Epithelial cell of proximal tubule (primary cell): ENCODE measurements around the gene IL3RA. TPM values are rescaled to one million over a fixed set of nuclear protein-coding genes. Genes with fewer than 3 reads are reported as not detected.
"Not testable (repeated sequence)": the region's sequence is repeated elsewhere in the genome, so short reads cannot be mapped to it uniquely, and the experiment has no call there.

Experiments
- DNase-seq: peaks from one replicate; pipeline ENCODE4 v3.0.0-alpha.2; 2011; ENCODE audit warnings: low read depth
- H3K4me3 ChIP-seq: 2 replicates; pipeline ENCODE4 v1.5.1; 2011; ENCODE audit warnings: low read depth, mild to moderate bottlenecking, low read length
- total RNA-seq: library from RNA; depleted of rRNA; stranded (reverse); fragments of >200 nt; gene quantifications from 2 replicates; pipeline ENCODE4 v1.2.3, GENCODE V29; 2015
- TF ChIP-seq, protein P1 (sequence below): conservative IDR thresholded peaks from 2 replicates; pipeline ENCODE4 v1.5.1; 2012; ENCODE audit warnings: low read depth, mild to moderate bottlenecking, low read length

The IL3RA gene
- total RNA-seq = not detected in 2 replicates

GRCh38 chrX:1336331-1336943 lies at the start of gene IL3RA:
TSS of gene IL3RA (plus strand) at chrX:1336785. CDS start at chrX:1341766, 4,981 bp downstream.
- TF ChIP-seq, protein P1, sequence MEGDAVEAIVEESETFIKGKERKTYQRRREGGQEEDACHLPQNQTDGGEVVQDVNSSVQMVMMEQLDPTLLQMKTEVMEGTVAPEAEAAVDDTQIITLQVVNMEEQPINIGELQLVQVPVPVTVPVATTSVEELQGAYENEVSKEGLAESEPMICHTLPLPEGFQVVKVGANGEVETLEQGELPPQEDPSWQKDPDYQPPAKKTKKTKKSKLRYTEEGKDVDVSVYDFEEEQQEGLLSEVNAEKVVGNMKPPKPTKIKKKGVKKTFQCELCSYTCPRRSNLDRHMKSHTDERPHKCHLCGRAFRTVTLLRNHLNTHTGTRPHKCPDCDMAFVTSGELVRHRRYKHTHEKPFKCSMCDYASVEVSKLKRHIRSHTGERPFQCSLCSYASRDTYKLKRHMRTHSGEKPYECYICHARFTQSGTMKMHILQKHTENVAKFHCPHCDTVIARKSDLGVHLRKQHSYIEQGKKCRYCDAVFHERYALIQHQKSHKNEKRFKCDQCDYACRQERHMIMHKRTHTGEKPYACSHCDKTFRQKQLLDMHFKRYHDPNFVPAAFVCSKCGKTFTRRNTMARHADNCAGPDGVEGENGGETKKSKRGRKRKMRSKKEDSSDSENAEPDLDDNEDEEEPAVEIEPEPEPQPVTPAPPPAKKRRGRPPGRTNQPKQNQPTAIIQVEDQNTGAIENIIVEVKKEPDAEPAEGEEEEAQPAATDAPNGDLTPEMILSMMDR = no peak
- no peak for DNase-seq
- peak within 1 kb of the TSS; percentile 45 for H3K4me3 ChIP-seq

DNA sequence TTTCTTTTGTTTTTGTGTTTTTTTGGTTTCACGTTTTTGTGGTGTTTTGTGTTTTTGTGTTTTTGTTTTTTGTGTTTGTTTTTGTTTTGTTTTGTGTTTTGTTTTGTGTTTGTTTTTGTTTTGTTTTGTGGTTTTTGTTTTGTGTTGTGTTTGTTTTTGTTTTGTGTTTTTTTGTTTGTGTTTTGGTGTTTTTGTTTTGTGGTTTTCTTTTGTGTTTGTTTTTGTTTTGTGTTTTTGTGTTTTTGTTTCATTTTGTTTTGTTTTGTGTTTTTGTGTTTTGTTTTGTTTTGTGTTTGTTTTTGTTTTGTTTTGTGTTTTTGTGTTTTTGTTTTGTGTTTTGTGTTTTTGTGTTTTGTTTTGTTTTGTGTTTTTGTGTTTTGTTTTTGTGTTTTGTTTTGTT lies 47.0 kb upstream of the IL3RA start:
- DNase-seq = no peak
- TF ChIP-seq, protein P1 = no peak
- H3K4me3 ChIP-seq = no peak overlapping the region

DNA sequence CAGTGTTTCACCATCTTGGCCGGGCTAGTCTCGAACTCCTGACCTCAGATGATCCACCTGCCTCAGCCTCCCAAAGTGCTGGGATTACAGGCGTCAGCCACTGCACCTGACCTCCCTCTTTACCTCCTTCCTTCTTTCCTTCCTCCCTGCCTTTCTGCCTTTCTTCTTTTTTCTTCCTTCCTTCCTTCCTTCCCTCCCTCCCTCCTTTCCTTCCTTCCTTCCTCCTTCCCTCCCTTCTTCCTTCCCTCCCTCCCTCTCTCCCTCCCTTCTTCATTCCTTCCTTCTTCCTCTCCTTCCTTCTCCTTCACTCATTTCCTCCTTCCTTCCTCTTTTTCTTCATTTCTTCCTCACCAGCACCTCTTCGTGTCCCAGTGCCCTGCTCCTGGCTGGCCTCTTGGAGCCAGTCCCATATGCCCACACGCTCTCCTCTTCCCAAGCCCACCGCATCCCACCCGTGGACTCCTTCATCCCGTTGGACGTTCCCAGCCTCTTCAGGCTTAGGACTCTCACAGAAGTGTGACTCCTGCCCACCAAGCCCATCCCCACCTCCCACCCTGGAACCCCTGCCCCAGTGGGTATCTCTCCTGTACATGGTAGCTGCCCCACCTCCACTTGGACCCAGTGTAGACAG lies 45.4 kb upstream of the IL3RA start:
- no peak overlapping the region for H3K4me3 ChIP-seq
- no peak for DNase-seq
- TF ChIP-seq, protein P1 = no peak

GRCh38 chrX:1292575-1293290 lies 43.9 kb upstream of the IL3RA start:
- DNase-seq = no peak
- no peak overlapping the region for H3K4me3 ChIP-seq
- TF ChIP-seq, protein P1 = no peak

DNA sequence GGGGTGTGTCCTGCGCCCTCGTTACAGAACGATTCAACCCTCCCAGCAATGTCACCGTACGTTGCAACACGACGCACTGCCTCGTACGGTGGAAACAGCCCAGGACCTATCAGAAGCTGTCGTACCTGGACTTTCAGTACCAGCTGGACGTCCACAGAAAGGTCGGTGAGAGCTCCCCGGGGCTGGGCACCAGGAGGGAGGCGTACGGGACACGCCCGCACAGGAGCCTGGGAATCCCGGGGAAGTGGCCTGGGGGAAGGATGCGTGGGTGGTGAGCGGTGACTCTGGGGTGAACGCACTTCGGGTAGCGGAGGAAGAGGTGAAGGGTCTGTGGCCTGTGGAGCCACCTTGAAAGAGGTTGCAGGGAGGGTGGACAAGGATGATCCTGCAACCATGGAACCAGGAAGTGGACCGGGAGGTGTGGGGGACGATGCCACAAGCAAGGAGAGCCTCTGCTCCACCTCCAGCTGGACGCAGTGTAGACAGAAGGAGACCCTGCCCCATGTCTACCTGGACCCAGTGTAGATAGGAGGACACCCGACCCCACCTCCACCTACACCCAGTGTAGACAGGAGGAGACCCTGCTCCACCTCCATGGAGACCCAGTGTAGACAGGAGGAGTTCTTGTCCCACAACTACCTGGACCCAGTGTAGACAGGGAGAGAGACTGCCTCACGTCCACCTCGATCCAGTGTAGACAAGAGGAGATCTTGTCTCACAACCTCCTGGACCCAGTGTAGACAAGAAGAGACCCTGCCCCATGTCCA lies 42.1 kb upstream of the IL3RA start:
- no peak overlapping the region for H3K4me3 ChIP-seq
- DNase-seq = no peak
- TF ChIP-seq, protein P1 = no peak

GRCh38 chrX:1295550-1295949 lies 41.0 kb upstream of the IL3RA start:
- no peak for DNase-seq
- TF ChIP-seq, protein P1 = no peak
- H3K4me3 ChIP-seq = no peak overlapping the region

- DNase-seq, H3K4me3 ChIP-seq: not testable (repeated sequence)
These were observed 39.0 kb upstream of the IL3RA start for GRCh38 chrX:1297591-1297990.
